GM21786 (cell line): ENCODE results near the gene TCP11.

ENCODE experiments used
- ATAC-seq: cut with Tn5 transposase; IDR thresholded peaks from one replicate; pipeline ENCODE4 v1.9.1; 2021; ENCODE audit not compliant: unreplicated experiment

TCP11 gene

DNA sequence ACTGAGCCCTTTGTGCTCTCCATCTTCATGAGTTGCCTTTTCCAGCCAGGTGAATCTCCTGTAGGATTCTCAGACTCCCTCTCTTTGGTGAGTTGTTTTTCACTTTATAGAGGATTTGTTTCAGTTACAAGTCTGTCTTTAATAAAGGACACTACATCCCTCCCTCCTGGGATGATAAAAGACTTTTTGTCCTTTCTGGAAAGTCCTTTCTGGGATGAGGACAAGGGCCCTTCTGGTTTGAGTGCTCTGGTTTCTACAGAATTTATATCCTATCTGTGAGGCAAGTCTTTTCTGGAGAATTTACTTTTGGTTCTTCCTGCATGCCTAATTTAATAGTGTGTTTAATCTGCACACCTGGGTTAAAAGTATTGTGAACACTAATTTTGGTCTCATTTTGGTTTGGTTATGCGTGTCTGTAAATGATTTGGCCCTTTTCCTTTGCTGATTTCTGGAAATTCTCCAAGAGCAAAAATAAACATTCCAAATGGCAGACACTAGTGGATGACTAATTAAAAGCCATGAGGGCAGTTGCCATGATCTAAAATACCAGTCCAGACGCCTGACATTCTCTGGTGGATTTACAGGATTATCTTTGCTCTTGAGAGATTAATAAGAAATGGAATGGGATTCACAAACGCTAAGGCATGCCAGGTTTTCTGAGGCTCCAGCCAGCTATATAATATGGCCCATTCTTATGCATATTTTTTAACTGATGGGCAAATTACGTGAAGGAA is 44.8 kb downstream of the TCP11 start:
- no peak for ATAC-seq

DNA sequence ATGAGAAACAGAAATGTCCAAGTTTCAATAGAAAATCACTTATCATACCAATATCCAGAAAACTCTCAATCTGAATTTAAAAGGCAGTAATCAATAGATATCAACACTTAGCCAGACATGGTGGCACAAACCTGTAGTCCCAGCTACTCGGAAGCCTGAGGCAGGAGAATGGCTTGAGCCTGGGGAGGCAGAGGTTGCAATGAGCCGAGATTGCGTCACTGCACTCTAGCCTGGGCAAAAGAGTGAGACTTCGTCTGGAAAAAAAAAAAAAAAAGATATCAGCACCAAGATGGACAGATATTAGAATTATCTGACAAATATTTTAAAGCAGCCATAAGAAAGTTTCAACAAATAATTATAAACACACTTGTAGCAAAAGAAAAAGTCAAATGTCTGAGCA is 47.0 kb downstream of the TCP11 start:
- ATAC-seq: no peak

DNA sequence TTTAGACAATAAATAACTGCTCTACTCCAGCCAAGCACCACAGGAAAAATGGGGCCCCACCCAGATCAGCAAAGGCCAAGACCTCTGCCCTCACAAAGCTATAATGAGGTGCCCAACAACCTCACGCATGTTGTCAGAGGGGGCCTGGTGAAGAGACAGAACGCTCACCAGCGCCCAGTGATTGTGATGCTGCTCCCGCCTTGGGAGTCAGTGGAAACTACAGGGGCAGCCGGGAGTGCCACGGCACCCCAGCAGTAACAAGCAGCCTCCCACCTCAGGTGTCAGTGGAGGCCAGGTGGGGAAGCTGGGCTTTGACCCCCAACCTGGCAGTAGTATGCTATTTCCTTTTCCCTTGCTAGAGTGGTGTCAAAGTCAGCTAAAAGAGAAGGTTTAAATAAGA is 47.4 kb downstream of the TCP11 start:
- ATAC-seq: no peak

DNA sequence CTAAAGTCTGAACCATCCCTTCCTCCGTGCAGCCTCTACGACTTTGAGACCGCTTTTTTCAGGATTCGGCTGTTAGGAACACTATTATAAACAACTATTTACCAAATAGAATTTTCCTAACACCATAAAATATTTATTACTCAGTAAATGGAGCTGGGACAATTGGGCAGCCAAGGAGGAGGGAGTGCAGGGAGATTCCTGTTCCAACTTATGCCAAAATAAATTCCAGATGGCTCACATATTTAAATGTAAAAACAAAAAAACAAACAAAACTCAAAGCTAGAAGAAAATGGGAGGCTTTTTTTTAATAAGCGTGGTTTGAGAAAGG is 48.1 kb downstream of the TCP11 start:
- no peak for ATAC-seq

DNA sequence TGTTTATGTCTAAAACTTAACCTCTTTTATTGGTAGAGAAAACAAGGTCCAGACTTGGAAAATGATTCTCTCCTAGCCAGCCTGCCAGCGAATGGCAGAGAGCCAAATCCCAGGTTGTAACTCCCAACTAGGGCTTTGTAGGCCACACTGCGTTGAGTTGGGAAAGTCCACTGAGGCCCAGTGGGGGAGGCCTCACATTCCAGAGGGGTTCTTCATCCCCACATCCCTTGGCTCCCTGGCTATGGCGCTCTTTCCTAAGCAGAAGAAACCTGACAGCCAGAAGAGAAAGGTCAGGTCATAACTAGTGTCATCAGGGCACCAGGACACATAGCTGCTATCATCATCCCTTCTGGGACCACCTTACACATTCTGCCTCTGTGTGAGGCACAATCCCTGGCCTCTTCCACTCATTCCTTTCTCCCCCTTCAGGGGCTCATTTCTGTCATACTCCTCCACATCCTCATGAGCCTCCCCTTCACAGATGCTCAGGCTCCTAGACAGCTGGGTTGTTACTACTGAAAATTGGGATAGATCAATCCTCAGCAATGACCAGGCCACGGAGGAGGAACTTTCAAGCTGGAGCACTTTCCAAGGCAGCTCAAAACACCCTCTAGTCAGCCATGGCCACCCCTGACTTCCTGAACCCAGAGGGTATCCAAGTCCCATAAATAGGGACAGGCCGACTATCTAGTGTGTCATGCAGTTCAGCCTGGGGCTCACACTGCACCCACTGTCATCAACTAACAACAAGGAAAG is 48.6 kb downstream of the TCP11 start:
- ATAC-seq: no peak

DNA sequence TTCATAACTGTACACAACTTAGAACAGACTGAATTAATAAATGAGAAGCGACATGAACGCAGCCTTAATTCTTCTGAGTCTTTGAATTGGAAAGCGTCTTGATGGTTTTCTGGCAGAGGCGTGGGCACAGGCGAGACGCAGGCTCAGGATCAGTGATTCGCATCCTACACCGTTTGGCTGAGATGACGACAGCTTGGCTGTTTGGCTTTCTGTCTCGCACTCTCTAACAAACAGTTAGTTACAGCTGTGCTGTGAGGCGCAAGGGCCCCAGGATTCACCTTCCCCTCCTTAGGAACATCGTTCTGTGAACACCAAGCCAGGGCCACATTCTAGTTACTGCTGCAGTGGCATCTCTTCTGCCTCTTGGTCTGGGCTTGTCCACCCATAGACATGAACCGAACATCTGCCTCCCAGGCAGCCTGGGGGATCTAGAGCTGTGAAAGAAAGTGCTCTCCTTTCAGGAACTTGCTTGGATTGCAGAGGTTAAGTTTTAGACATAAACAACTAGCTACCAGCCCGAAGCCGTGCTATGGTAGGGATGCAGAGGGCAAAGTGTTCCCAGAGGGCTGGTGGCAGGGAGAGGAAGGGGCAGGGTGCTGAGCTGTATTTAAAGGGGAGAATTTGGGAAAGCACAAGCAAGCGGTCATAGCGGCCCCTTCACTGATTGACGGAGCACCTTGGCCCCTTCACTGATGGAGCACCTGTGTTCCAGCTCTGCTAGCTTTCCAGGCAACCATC is 49.6 kb downstream of the TCP11 start:
- no peak for ATAC-seq

DNA sequence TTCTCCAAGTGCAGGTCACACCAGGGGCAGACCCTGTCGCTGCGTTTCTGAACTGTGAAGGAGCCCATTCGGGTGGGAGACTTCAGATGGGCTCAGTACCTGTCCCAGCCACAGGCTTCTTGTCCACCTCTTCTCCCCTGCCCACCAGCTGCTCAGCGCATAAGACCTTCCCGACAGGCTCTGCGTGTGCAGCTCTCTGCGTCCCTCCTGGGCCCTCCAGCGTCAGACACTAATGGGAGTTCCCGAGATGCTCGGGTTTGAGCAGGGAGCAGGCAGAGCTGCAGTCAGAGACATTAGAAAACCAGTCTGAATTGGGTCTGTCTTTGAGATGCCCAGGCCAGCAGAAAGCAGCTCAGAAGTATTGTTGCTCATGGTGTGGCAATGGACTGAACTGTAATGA is 50.4 kb downstream of the TCP11 start:
- ATAC-seq: no peak

DNA sequence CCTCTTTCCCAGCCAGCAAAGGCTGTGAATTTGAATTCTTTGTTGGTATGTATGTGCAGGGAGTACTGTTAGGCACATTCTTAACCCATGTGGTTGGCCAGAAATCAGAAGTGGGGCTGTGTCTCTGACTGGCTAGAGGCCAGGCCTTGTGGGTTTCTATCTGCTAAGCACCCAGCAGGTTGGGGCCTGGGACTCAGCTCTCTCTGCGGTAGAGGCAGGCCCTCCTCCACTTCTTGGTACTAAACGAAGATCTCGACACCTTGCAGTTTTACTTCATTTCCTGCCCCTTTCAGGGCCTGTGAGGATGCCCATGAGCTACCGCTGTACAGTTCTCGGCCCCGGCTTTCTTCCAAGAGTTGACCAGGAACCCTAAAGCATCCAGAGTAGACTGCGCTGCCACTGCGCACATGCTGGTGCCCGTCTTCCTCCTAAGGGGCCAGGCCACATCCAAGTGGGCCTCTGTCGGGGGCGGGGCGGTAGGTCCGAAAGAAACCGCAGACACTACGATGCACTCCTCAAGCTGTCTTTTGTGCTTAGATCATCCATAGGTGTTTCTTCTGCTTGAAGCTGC is 51.1 kb downstream of the TCP11 start:
- ATAC-seq: no peak

DNA sequence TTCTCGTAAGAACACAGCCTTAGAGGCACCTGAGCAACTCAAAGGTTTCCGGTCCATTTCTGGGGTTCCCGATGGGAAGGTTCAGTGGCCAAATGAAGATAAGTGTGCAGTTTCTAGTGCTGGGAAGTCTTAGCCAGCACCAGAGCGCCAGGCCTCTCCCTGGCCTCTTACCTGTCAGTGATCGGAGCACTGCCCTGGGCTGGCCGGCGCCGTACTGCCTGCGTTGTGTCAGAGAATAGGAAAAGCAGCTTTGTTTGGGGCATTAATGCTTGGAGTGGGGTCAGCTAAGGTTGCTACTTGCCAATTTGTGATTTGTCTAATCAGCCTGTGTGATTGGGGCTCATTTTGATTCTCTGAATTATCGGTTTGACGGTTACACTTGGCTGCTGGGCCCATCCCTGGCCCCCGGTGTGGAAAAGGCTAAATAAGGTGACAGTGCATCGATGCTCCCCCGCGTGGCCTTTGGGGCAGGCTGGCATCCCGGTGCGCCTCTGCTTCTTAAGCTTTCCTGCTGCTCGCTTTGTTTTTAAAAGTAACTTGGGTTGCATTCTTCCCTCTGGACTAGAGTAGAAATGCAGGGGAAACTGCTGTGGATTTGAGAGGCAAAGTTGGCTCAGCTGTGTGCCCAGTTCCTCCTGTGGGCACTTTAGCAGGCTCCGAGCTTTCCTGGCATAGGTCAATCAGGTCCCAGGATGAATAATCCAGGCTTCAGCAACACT is 51.8 kb downstream of the TCP11 start:
- ATAC-seq: no peak

DNA sequence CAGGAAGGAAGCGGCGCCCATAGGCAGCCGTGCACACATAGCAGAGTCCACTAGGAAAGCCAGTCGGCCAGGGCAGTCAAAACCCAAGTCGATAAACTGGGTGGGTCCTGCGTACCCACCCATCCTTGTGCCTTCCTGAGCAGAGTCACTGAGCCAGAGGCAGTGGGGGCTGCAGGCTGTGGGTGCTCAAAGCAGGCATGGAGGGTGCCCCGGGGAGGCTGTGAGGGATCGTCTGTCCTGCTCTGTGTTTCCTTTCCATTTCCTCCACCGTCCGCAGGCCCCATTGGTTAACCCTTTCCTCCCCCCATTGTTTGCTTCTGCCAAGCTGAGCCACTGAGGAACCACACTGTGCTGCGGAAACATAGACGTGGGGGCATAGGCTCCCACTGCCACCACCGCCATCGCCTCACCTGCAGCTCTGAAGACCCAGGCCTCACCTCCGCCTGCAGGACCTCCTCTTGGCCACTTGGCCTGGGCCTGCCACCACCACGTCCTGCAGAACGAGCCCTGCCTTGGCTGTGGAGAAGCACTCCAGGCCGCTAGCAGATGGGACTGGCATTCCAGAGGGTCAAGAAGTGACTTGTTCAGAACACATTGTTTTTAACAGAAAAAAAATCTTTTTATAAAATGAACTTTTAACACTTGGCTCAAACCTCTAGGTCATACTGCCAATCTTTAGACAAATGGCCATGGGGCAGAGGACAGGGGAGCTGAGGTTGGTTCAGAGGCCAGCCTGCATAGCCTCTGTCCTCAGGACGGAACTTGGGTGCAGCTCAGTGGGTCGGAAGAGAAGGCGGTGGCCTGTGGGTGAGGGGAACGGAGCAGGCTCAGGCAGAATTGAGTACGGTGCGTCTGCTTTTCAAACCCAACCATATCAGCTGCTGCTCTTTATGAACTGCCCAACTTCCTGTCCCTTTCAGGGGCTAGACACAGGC is 52.6 kb downstream of the TCP11 start:
- ATAC-seq: no peak

DNA sequence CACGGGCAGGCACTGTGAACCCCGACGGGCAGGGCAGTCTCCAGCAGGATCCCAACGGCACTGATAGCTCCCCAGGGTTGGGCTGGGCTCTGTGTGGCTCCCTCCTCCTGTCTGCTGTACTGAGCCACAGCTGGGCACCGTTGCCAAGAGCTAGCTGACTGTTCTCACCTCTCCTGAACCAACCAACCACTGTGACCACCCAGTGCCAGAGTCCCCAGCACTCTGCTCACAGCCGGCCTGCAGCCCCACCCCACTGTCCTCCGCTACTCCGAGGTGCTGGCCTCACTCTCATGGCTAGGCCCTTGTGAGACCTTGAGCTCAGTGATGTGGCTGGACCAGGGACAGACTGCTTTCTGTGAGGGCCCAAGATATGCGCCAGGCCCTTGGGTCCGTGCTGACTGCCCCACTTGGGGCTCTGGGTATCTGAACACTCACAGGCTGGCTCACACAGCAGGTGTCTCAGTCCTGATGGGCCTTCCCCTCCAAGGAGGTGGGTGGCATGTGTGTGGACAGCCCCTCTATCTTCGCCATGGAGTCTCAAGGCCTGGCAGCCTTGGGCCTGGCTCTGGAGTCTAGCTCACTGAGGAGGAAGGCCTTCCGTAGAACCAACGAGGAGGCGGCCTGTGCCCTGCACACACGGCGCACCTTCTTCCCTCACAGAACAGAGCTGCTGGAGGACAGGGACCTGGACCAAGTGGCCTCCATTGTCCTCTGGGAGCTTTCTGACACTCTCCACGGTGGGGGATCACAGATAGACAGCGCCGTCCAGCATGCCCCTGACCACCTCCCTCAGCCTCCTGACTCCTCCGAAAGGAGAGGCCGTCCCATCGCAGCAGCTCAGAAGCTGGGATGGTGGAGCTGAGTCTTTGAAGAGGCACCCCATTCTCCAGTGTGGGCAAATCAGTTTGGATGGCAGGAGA is 53.5 kb downstream of the TCP11 start:
- ATAC-seq: no peak

DNA sequence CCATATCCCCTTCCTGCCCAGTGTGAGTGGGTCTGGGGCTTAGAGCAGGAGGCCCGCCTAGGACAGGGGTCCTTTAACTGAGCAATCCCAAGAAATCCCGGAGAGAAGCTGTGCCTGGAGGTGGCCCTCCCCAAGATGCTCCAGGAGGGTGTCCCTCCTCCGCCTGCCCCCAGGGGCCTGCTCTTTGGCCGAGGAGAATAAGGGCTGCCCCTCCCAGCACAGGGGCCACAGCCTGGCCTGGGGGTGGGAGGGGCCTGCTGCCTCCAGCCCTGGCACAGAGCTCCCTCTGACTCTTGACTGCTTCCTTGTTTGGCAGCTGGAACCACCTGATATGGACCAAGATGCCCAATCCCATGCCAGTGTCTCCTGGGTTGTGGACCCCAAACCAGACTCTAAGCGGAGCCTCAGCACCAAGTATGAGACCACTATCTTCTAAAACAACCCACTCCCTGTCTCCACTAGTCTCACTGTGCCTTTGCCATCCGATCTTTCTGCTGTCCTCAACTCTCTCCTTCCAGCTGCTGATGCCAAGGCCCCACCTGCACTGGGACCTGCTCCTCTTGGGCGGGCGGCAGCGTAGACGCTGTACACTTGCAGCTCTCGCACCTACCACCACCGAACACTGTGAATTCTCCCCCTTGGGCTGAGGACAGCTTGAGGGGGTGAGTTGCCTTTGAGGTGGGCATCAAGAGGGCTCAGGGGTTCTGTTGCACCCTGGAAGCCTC is 54.3 kb downstream of the TCP11 start:
- ATAC-seq: no peak

DNA sequence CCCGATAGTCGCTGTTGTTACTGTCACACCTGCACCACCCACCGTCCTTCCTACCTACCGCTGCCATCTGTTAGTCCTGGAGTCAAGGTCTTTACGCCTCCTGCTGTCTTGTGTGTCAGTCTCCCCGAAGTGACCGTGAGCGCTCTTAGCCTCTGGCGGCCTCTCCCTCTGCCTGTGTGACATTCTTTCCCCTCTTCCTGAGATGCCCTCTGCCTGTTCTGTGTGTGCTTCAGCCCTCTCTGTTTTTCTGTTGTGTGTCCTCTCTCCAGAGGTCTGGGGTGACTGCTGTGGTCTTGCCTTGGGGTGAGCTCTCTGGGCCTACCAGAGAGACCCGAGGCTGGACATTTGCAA is 54.9 kb downstream of the TCP11 start:
- no peak for ATAC-seq

DNA sequence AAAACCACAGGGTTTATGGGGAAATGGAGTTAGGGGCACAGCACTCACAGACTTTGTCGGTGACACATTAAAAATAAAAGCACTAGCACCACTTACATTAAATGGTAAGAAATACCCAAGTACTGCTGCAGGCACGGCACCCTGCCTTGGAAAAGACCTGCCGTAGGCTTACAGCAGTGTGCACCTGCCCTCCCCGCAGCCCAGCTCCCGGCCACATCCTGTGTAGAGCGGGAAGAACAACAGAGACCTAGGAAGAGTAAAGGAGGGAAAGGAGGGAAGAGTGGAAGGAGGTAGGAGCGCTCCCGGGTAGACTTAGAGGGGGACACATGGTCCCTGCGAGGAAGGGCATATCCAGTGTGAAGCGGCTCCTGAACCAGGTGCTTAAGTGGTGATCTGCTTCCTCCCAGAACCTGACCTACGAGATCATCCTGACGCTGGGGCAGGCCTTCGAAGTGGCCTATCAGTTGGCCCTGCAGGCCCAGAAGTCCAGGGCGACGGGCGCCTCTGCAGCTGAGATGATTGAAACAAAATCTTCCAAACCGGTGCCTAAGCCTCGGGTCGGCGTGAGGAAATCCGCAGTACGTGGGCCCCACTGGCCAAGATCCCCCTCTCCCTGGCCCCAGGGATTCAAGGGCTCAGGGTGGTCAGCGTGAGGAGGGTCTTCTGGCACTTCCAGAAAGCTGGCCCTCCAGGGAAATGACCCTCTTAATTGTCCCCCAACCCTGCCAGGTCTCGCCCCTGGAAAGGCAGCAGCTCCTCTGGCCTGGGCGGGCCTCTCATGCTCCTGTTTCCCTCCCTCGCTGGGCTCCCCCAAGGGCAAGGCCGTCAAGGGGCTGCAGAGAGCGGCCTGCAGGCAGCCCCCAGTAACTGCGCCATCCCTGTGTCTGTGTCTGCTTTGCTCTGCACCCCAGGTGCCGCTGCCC is 55.5 kb downstream of the TCP11 start:
- no peak for ATAC-seq

DNA sequence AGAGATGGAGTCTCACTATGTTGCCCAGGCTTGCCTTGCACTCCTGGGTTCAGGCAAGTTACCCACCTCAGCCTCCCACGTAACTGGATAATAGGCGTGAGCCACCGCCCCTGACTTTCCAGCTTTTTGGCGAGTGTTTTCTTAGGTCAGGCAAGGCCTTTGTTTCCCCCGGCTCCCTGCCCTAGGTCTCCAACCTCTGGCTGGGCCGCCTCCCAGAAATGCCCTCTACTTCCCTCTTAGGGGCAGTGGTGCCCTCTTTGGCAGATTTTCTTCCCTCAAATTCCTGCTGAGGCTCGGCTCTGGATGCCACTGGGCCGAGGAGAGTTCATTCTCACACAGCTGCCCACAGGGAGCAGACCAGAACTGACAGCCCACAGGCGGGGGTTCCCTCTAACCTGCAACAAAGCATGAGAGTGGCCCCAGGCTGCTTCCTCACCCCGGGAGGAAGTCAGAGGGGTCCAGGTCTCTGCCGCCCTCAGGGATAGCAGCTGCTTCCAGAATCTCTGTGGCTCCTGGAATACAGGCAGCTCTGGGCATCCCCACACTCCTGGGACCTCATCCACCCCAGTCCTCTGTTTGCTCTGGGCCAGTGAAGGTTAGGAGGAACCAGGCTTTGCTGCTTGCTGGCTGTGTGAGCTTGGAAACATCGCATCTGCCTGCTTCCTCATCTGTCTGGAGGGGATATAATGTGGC is 56.5 kb downstream of the TCP11 start:
- no peak for ATAC-seq

DNA sequence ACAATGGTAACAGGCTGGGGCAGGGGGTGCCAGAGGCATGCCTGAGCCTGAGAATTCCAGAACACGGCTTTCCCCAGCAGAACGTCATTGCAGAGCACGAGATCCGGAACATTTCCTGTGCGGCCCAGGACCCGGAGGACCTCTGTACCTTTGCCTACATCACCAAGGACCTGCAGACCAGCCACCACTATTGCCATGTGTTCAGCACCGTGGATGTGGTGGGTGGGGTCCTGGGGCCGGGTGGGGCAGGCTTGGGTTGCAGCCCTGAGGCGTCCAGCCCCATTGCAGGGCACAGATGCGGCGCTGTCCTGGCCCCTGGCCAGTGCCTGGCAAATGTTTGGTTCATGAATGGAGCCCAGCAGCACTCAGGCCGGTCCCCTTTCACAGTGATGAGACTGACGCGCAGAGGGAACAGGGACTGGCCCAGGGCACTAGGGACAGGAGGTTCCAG is 57.1 kb downstream of the TCP11 start:
- ATAC-seq: no peak

DNA sequence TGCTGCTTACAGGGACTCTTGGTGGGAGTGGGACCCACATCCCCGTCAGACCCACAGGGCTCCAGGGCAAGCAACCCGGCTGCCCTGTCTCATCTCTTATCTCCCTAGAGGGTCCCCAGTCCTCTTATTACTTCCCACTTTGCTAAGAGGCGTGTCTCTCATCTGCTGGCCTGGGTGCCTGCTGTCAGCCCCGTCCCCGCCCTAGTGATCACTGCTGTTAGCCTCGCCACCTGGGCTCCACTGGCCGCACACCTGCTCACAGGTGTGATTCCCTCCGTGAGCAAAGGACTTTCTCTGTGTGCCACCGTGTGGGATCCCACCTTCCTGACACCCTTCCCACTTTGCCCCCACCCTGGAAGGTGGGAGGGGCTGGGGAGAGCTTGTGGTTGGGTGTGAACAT is 57.6 kb downstream of the TCP11 start:
- no peak for ATAC-seq
